SK-N-SH (cell line): Measurements from ENCODE around the gene CHGA. TPM values are rescaled to one million over a fixed set of nuclear protein-coding genes. Genes with fewer than 3 reads are reported as not detected.

Source experiments
- CTCF ChIA-PET: fragments of 300-600, 350-600 bp; formaldehyde crosslinking; extraction: SDS; loops from one replicate; lab custom pipeline; 2021; lab: Yijun Ruan, JAX
- POLR2A ChIA-PET: fragments of 350-600 bp; sonication (Branson Sonifier 250); formaldehyde crosslinking; extraction: SDS; loops from one replicate; lab custom pipeline; 2020; ENCODE audit warnings: antibody characterized with exemption, inconsistent platforms; lab: Yijun Ruan, JAX
- DNase-seq: peaks from one replicate; pipeline ENCODE4 v3.0.0; 2012
- H2AFZ ChIP-seq: fragments of 200-600 bp; sonication (generic); 2 replicates; pipeline ENCODE4 v1.8.1; 2016; ENCODE audit warnings: antibody characterized with exemption, mild to moderate bottlenecking, low read depth
- H3F3A ChIP-seq: fragments of 200-600 bp; sonication (generic); replicated peaks from 2 replicates; pipeline ENCODE3; 2016; ENCODE audit warnings: antibody characterized with exemption, mild to moderate bottlenecking; ENCODE audit not compliant: insufficient read depth
- H3K27ac ChIP-seq, 2 experiments: fragments of 200-500 bp in 1 of 2; fragments of 200-600 bp in 1 of 2; sonication (Bioruptor generic) in 1 of 2; sonication (generic), shearing (Covaris generic) in 1 of 2; 2 replicates each; pipeline versions ENCODE4 v1.5.1 to v1.6.1; 2014 to 2016; ENCODE audit warnings: low read depth in 2 of 2, inconsistent platforms in 1 of 2, low read length in 1 of 2, mild to moderate bottlenecking in 1 of 2, mixed read lengths in 1 of 2
- H3K27me3 ChIP-seq: fragments of 200-600 bp; sonication (generic), shearing (Covaris generic); 2 replicates; pipeline ENCODE4 v1.6.1; 2016; ENCODE audit warnings: mixed run types; ENCODE audit not compliant: insufficient read depth
- H3K36me3 ChIP-seq, 2 experiments: fragments of 200-500 bp in 1 of 2; fragments of 200-600 bp in 1 of 2; sonication (Bioruptor generic) in 1 of 2; sonication (generic) in 1 of 2; replicated peaks in 1 of 2; 2 replicates each; pipeline versions ENCODE3 to v1.5.1; 2014 to 2016; ENCODE audit warnings: low read length in 1 of 2, mild to moderate bottlenecking in 1 of 2; ENCODE audit not compliant: insufficient read depth in 2 of 2, control insufficient read depth in 1 of 2
- H3K4me1 ChIP-seq, 2 experiments: fragments of 200-500 bp in 1 of 2; fragments of 200-600 bp in 1 of 2; sonication (Bioruptor generic) in 1 of 2; sonication (generic), shearing (Covaris generic) in 1 of 2; 2 replicates each; pipeline versions ENCODE4 v1.5.1 to v1.6.1; 2014 to 2016; ENCODE audit warnings: low read depth in 1 of 2, low read length in 1 of 2, mixed run types in 1 of 2; ENCODE audit not compliant: insufficient read depth in 2 of 2, control insufficient read depth in 1 of 2
- H3K4me2 ChIP-seq: fragments of 200-600 bp; sonication (generic), shearing (Covaris generic); 2 replicates; pipeline ENCODE4 v1.6.1; 2017; ENCODE audit warnings: mixed run types
- H3K4me3 ChIP-seq, 2 experiments: fragments of 200-500 bp in 1 of 2; fragments of 200-600 bp in 1 of 2; sonication (Bioruptor generic) in 1 of 2; sonication (generic), shearing (Covaris generic) in 1 of 2; 2 replicates each; pipeline versions ENCODE4 v1.5.1 to v1.8.1; 2014 to 2016; ENCODE audit warnings: low read depth in 2 of 2, inconsistent platforms in 1 of 2, low read length in 1 of 2, mild to moderate bottlenecking in 1 of 2, mixed read lengths in 1 of 2, moderate library complexity in 1 of 2
- H3K79me2 ChIP-seq: fragments of 200-600 bp; sonication (generic); 2 replicates; pipeline ENCODE4 v1.8.1; 2017; ENCODE audit warnings: mild to moderate bottlenecking; ENCODE audit not compliant: insufficient read depth
- H3K9ac ChIP-seq: fragments of 200-600 bp; sonication (generic); 2 replicates; pipeline ENCODE4 v1.6.1; 2017; ENCODE audit warnings: mixed run types
- H3K9me2 ChIP-seq: fragments of 200-600 bp; sonication (generic); 2 replicates; pipeline ENCODE4 v1.6.1; 2017; ENCODE audit warnings: mixed run types
- H3K9me3 ChIP-seq: fragments of 200-600 bp; sonication (generic); 2 replicates; pipeline ENCODE4 v1.6.1; 2017; ENCODE audit warnings: mixed run types, mild to moderate bottlenecking, moderate library complexity
- H4K20me1 ChIP-seq: fragments of 200-600 bp; sonication (generic); 2 replicates; pipeline ENCODE4 v1.6.1; 2017; ENCODE audit warnings: mild to moderate bottlenecking, mixed run types; ENCODE audit not compliant: insufficient read depth
- CHD2 ChIP-seq: fragments of 150-350 bp; IDR thresholded peaks from 2 replicates; pipeline ENCODE4 v1.6.1; 2018; ENCODE audit warnings: low read length; ENCODE audit not compliant: partially characterized antibody
- EP300 ChIP-seq, 2 experiments: IDR thresholded peaks; 2 replicates each; pipeline versions ENCODE4 v1.4.0 to v1.6.1; 2012; ENCODE audit warnings: borderline replicate concordance in 1 of 2, low read depth in 1 of 2, low read length in 1 of 2
- FOSL2 ChIP-seq: IDR thresholded peaks from 2 replicates; pipeline ENCODE4 v1.4.0; 2012; ENCODE audit warnings: low read depth, mild to moderate bottlenecking, moderate library complexity, borderline replicate concordance
- FOXJ3 ChIP-seq: sonication (generic); formaldehyde crosslinking; IDR thresholded peaks from 2 replicates; pipeline ENCODE4 v1.5.1; 2020; ENCODE audit warnings: mild to moderate bottlenecking, missing genetic modification reagents
- FOXM1 ChIP-seq: IDR thresholded peaks from 2 replicates; pipeline ENCODE4 v1.4.0; 2012; ENCODE audit warnings: low read depth, mild to moderate bottlenecking
- GATA2 ChIP-seq: sonication (generic); formaldehyde crosslinking; IDR thresholded peaks from 2 replicates; pipeline ENCODE4 v1.5.0; 2020; ENCODE audit warnings: mild to moderate bottlenecking, missing genetic modification reagents
- JUND ChIP-seq: IDR thresholded peaks from 2 replicates; pipeline ENCODE4 v1.4.0; 2012
- MEF2A ChIP-seq: IDR thresholded peaks from 2 replicates; pipeline ENCODE4 v1.4.0; 2012; ENCODE audit warnings: low read depth, borderline replicate concordance
- MXI1 ChIP-seq: IDR thresholded peaks from 2 replicates; pipeline ENCODE4 v1.6.1; 2012; ENCODE audit warnings: mild to moderate bottlenecking, low read depth, low read length, improper control_type of control experiment
- NRF1 ChIP-seq: IDR thresholded peaks from 2 replicates; pipeline ENCODE4 v1.6.1; 2012; ENCODE audit warnings: low read depth, mild to moderate bottlenecking, low read length
- RAD21 ChIP-seq: IDR thresholded peaks from 2 replicates; pipeline ENCODE4 v1.6.1; 2012; ENCODE audit warnings: mild to moderate bottlenecking, low read length
- RCOR1 ChIP-seq: fragments of 150-350 bp; IDR thresholded peaks from 2 replicates; pipeline ENCODE4 v1.6.1; 2017; ENCODE audit warnings: antibody characterized with exemption, low read length
- SMC3 ChIP-seq: IDR thresholded peaks from 2 replicates; pipeline ENCODE4 v1.6.1; 2012; ENCODE audit warnings: low read depth, low read length, improper control_type of control experiment
- TCF12 ChIP-seq: IDR thresholded peaks from 2 replicates; pipeline ENCODE4 v1.4.0; 2012
- TEAD4 ChIP-seq: IDR thresholded peaks from 2 replicates; pipeline ENCODE4 v1.4.0; 2012; ENCODE audit warnings: mild to moderate bottlenecking, borderline replicate concordance; ENCODE audit not compliant: insufficient read depth
- YY1 ChIP-seq: IDR thresholded peaks from 2 replicates; pipeline ENCODE4 v1.4.0; 2012; ENCODE audit warnings: low read depth, mild to moderate bottlenecking
- WGBS: methylation state at CpG from one replicate; pipeline ENCODE4 v1.1.6; 2017; ENCODE audit warnings: low lambda C conversion rate; 5-methylcytosine and 5-hydroxymethylcytosine counted together
- polyA plus RNA-seq, 3 experiments: library from polyadenylated mRNA; depleted of rRNA; stranded (reverse); fragments of >200 nt; gene quantifications; 2 replicates each; pipeline ENCODE4 v1.2.3, GENCODE V29; 2012
- TF ChIP-seq, protein P1 (sequence below): fragments of 150-350 bp; IDR thresholded peaks from 2 replicates; pipeline ENCODE4 v1.6.1; 2017; ENCODE audit warnings: antibody characterized with exemption, low read length, low read depth, borderline replicate concordance
- TF ChIP-seq, protein P2 (sequence below): IDR thresholded peaks from 2 replicates; pipeline ENCODE4 v1.4.0; 2012; ENCODE audit warnings: low read depth, borderline replicate concordance
- TF ChIP-seq, protein P3 (sequence below): IDR thresholded peaks from 2 replicates; pipeline ENCODE4 v1.6.1; 2012; ENCODE audit warnings: mild to moderate bottlenecking, low read depth, low read length, moderate library complexity

CHGA gene
- polyA plus RNA-seq, 1 of the 3 experiments (the other 2 are of a cell fraction): 5.6 TPM

DNA sequence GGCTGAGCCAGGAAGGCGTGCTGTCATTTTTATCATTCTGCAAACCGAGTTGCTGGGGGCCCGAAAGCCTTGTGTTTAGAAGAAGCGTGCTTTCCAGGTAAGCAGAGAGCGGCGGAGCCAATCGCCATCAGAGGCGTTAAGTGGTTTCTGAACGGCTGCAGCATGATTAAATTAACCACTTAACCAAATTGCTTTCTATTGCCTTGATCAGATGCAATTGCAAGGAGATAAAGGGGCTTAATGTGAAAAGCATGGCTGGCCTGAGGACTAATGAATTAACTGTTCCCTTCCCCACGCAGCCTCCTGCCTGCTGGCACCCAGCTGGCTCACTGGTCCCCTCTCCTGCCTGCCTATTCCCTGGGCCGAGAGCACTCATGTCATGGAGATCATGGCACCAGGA, 36.6 kb upstream of the CHGA start:
- no peak overlapping the region for H2AFZ ChIP-seq
- H3K79me2 ChIP-seq: no peaks in the 10 kb centered on the region
- no peaks in the 10 kb centered on the region for H3F3A ChIP-seq
- H3K9me3 ChIP-seq: no peaks in the 10 kb centered on the region
- H3K9me2 ChIP-seq: no peaks in the 10 kb centered on the region
- TF ChIP-seq CHD2 (peak; percentile 94), TCF12 (peak; percentile 61), RAD21 (peak; percentile 25; the same call in 1 of the 2 replicates), NRF1 (no peak), FOXJ3 (CRISPR knock-in tag) (peak; percentile 95), GATA2 (CRISPR knock-in tag) (peak; percentile 99), YY1 (no peak), MEF2A (no peak), RCOR1 (peak; percentile 97), TEAD4 (0 out of 2 replicates have a peak, but pooled peaks have one; percentile 43), FOXM1 (no peak), EP300 (IDR thresholded peaks at IDR 0.05; ENCODE audit: borderline replicate concordance in 1 of 2, low read depth in 1 of 2, low read length in 1 of 2) (peak in 1 of 2 experiments; percentile 100; a peak in 2 of 4 replicates), MXI1 (peak; percentile 77), FOSL2 (no peak)
- TF ChIP-seq, protein P1, sequence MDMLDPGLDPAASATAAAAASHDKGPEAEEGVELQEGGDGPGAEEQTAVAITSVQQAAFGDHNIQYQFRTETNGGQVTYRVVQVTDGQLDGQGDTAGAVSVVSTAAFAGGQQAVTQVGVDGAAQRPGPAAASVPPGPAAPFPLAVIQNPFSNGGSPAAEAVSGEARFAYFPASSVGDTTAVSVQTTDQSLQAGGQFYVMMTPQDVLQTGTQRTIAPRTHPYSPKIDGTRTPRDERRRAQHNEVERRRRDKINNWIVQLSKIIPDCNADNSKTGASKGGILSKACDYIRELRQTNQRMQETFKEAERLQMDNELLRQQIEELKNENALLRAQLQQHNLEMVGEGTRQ: no peak
- TF ChIP-seq, protein P2, sequence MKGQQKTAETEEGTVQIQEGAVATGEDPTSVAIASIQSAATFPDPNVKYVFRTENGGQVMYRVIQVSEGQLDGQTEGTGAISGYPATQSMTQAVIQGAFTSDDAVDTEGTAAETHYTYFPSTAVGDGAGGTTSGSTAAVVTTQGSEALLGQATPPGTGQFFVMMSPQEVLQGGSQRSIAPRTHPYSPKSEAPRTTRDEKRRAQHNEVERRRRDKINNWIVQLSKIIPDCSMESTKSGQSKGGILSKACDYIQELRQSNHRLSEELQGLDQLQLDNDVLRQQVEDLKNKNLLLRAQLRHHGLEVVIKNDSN: no peak
- H3K27ac ChIP-seq: peak overlapping the region in 1 of 2 experiments; percentile 98; a peak in 2 of 4 replicates
- POLR2A ChIA-PET: interaction anchor here (1.0 to 7.6 kb wide), 12 partner anchors 16 to 298 kb away, joined by 3 to 288 read pairs (median 8); partner anchors contain the start of genes CHGA, LYSET and MOAP1
- H4K20me1 ChIP-seq: no peaks in the 10 kb centered on the region
- peaks cover 6% of the 10 kb centered on the region; the same call in 1 of the 2 replicates for H3K27me3 ChIP-seq
- no peaks in the 10 kb centered on the region for H3K36me3 ChIP-seq
- H3K4me1 ChIP-seq: peaks cover 0 to 55% of the 10 kb centered on the region in 2 experiments; a peak in 2 of 4 replicates
- DNase-seq: peak; percentile 80
- no peak overlapping the region for H3K4me2 ChIP-seq
- H3K4me3 ChIP-seq: no peak overlapping the region
- WGBS: 5% methylated on average over 11 of the region's 11 CpGs
- CTCF ChIA-PET: interaction anchor here (0.7 to 4.5 kb wide), 10 partner anchors 8 to 97 kb away, joined by 3 to 56 read pairs (median 3); partner anchors contain the start of gene CHGA
- no peak overlapping the region for H3K9ac ChIP-seq

DNA sequence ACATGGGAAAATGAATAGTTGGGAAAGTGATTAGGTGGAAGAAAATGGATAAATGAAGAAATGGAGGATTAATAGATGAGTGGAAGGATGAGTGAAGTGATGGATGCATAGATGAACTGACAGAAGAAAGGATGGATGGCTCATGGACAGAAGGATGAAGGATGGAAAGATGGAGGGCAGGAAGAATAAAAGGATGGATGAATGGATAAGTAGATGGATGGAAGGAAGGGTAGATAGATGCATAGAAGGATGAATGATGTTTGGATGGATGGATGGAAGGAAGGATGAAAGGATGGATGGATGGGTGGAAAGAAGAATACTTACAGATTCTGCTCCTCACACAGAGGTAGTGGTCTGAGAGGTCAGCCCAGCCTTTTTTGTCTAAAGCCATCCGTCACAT, 35.8 kb upstream of the CHGA start:
- H3K4me1 ChIP-seq: peaks cover 0 to 57% of the 10 kb centered on the region in 2 experiments; a peak in 2 of 4 replicates
- H2AFZ ChIP-seq: no peak overlapping the region
- no peak overlapping the region for H3K4me3 ChIP-seq
- POLR2A ChIA-PET: interaction anchor here (1.0 to 7.6 kb wide), 11 partner anchors 16 to 297 kb away, joined by 3 to 288 read pairs (median 8); partner anchors contain the start of genes CHGA, LYSET and MOAP1
- TF ChIP-seq NRF1 (no peak), SMC3 (no peak), RAD21 (no peak), FOSL2 (no peak), JUND (no peak)
- TF ChIP-seq, protein P3, sequence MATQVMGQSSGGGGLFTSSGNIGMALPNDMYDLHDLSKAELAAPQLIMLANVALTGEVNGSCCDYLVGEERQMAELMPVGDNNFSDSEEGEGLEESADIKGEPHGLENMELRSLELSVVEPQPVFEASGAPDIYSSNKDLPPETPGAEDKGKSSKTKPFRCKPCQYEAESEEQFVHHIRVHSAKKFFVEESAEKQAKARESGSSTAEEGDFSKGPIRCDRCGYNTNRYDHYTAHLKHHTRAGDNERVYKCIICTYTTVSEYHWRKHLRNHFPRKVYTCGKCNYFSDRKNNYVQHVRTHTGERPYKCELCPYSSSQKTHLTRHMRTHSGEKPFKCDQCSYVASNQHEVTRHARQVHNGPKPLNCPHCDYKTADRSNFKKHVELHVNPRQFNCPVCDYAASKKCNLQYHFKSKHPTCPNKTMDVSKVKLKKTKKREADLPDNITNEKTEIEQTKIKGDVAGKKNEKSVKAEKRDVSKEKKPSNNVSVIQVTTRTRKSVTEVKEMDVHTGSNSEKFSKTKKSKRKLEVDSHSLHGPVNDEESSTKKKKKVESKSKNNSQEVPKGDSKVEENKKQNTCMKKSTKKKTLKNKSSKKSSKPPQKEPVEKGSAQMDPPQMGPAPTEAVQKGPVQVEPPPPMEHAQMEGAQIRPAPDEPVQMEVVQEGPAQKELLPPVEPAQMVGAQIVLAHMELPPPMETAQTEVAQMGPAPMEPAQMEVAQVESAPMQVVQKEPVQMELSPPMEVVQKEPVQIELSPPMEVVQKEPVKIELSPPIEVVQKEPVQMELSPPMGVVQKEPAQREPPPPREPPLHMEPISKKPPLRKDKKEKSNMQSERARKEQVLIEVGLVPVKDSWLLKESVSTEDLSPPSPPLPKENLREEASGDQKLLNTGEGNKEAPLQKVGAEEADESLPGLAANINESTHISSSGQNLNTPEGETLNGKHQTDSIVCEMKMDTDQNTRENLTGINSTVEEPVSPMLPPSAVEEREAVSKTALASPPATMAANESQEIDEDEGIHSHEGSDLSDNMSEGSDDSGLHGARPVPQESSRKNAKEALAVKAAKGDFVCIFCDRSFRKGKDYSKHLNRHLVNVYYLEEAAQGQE: no peak
- H3K9me3 ChIP-seq: no peaks in the 10 kb centered on the region
- DNase-seq: no peak
- no peaks in the 10 kb centered on the region for H4K20me1 ChIP-seq
- H3K27ac ChIP-seq: peak overlapping the region in 1 of 2 experiments; percentile 97; a peak in 2 of 4 replicates
- H3K9ac ChIP-seq: no peak overlapping the region
- no peaks in the 10 kb centered on the region for H3K36me3 ChIP-seq
- no peaks in the 10 kb centered on the region for H3F3A ChIP-seq
- H3K4me2 ChIP-seq: no peak overlapping the region
- CTCF ChIA-PET: interaction anchor here (0.7 to 4.5 kb wide), 5 partner anchors 23 to 50 kb away, joined by 3 to 56 read pairs (median 3); partner anchors contain the start of gene CHGA
- no peaks in the 10 kb centered on the region for H3K9me2 ChIP-seq
- peaks cover 6% of the 10 kb centered on the region; the same call in 1 of the 2 replicates for H3K27me3 ChIP-seq
- WGBS: 33% methylated on average over 1 of the region's 1 CpG
- no peaks in the 10 kb centered on the region for H3K79me2 ChIP-seq
